HCT116 (cell line): Measurements from ENCODE around the gene NMD3. TPM values are rescaled to one million over a fixed set of nuclear protein-coding genes. Genes with fewer than 3 reads are reported as not detected.

Experiments
- total RNA-seq: library from RNA; stranded (reverse); gene quantifications from one replicate; pipeline ENCODE4 v1.2.1, GENCODE V29; 2021; ENCODE audit not compliant: unreplicated experiment

The NMD3 gene
- total RNA-seq, 1 experiment from 2014 or later: 85.2 TPM

Other genes starting within 250 kb of the NMD3 start
- 9.6 TPM for gene B3GALNT1, start 116.0 kb upstream of the NMD3 start, total RNA-seq
- 2.9 TPM for gene SPTSSB, start 150.2 kb downstream of the NMD3 start, total RNA-seq